K562 (cell line): Measurements from ENCODE around the gene TMEM95. TPM values are rescaled to one million over a fixed set of nuclear protein-coding genes. Genes with fewer than 3 reads are reported as not detected.

Experiments
- ATAC-seq: fragments of 200-7000 bp; cut with Tn5 transposase; 3 replicates; pipeline ENCODE4 v1.9.1; 2020; ENCODE audit warnings: moderate library complexity
- BruUV-seq: library from RNA; stranded (reverse); fragments of 400-500 nt; replicated peaks from 2 replicates; lab custom pipeline; 2021; lab: Mats Ljungman, UMichigan
- CTCF ChIA-PET: fragments of 300-600 bp; formaldehyde crosslinking; extraction: SDS; loops from one replicate; lab custom pipeline; 2021; ENCODE audit warnings: low intra/inter-chr PET ratio; lab: Yijun Ruan, JAX
- POLR2A ChIA-PET: fragments of 300-600, 350-650 bp; sonication (Branson Sonifier 250); formaldehyde crosslinking; extraction: SDS; loops from one replicate; lab custom pipeline; 2021; ENCODE audit warnings: antibody characterized with exemption, inconsistent platforms; lab: Yijun Ruan, JAX
- DNase-seq, 4 experiments: peaks; one replicate each; pipeline versions ENCODE4 v3.0.0 to v3.0.0-alpha.2; 2011 to 2018; ENCODE audit warnings: low spot score in 3 of 4, mixed read lengths in 3 of 4; ENCODE audit errors: extremely low read depth in 1 of 4
- FAIRE-seq: peaks from 2 replicates; lab custom pipeline; 2011; peaks lifted over from hg19 to GRCh38; lab: Jason Lieb, UNC
- H2AFZ ChIP-seq: 2 replicates; pipeline ENCODE4 v1.6.0; 2011; ENCODE audit warnings: low read depth, low read length, control low read depth, inconsistent platforms
- H3K27ac ChIP-seq: fragments of 200-600 bp; 3 replicates; pipeline ENCODE4 v1.8.0; 2011; ENCODE audit warnings: low read depth, mild to moderate bottlenecking, control low read depth, inconsistent platforms, low read length, moderate library complexity, mixed read lengths; ENCODE audit errors: extremely low read depth
- H3K27me3 ChIP-seq, 2 experiments: fragments of 300-600 bp in 1 of 2; 2 replicates in 1 of 2; 3 replicates in 1 of 2; pipeline versions ENCODE4 v1.6.0 to v1.8.0; 2011; ENCODE audit warnings: inconsistent platforms in 2 of 2, low read length in 2 of 2, mild to moderate bottlenecking in 1 of 2, mixed read lengths in 1 of 2, moderate library complexity in 1 of 2; ENCODE audit not compliant: control insufficient read depth in 2 of 2, insufficient read depth in 2 of 2
- H3K36me3 ChIP-seq: fragments of 300-600 bp; 3 replicates; pipeline ENCODE4 v1.8.0; 2011; ENCODE audit warnings: mild to moderate bottlenecking, low read length, inconsistent platforms; ENCODE audit not compliant: control insufficient read depth, insufficient read depth
- H3K4me1 ChIP-seq, 2 experiments: fragments of 200-600 bp in 1 of 2; replicated peaks in 1 of 2; 2 replicates in 1 of 2; 3 replicates in 1 of 2; pipeline versions ENCODE4 v1.5.1 to v1.8.0; 2011; ENCODE audit warnings: inconsistent platforms in 2 of 2, low read length in 2 of 2, mild to moderate bottlenecking in 1 of 2, mixed read lengths in 1 of 2, moderate library complexity in 1 of 2; ENCODE audit not compliant: control insufficient read depth in 2 of 2, insufficient read depth in 2 of 2
- H3K4me2 ChIP-seq: 2 replicates; pipeline ENCODE4 v1.6.1; 2011; ENCODE audit warnings: low read length, control low read depth, inconsistent platforms, mixed read lengths; ENCODE audit not compliant: insufficient read depth
- H3K4me3 ChIP-seq: fragments of 200-600 bp; sonication (generic), shearing (Covaris generic); 2 replicates; pipeline ENCODE4 v1.5.1; 2016; ENCODE audit warnings: control low read depth, inconsistent platforms
- H3K79me2 ChIP-seq: fragments of 200-600 bp; 3 replicates; pipeline ENCODE4 v1.8.0; 2011; ENCODE audit warnings: low read length, inconsistent platforms; ENCODE audit not compliant: control insufficient read depth, insufficient read depth
- H3K9ac ChIP-seq, 2 experiments: 2 replicates each; pipeline versions ENCODE4 v1.6.0 to v1.6.1; 2011; ENCODE audit warnings: low read depth in 2 of 2, low read length in 2 of 2, control low read depth in 1 of 2, inconsistent platforms in 1 of 2, mild to moderate bottlenecking in 1 of 2, mixed read lengths in 1 of 2; ENCODE audit not compliant: insufficient read depth in 1 of 2
- H3K9me1 ChIP-seq: one replicate; pipeline ENCODE4 v1.6.0; 2011; ENCODE audit warnings: inconsistent platforms, mild to moderate bottlenecking, low read length, moderate library complexity; ENCODE audit not compliant: control insufficient read depth, insufficient read depth
- H3K9me3 ChIP-seq: replicated peaks from 2 replicates; pipeline ENCODE4 v1.5.1; 2011; ENCODE audit warnings: low read depth, low read length, inconsistent platforms; ENCODE audit not compliant: control insufficient read depth, insufficient read depth
- H4K20me1 ChIP-seq: replicated peaks from 2 replicates; pipeline ENCODE4 v1.6.1; 2011; ENCODE audit warnings: low read length, inconsistent platforms, mixed read lengths; ENCODE audit not compliant: control insufficient read depth, insufficient read depth
- CHAMP1 ChIP-seq: fragments of 450-650 bp; IDR thresholded peaks from 2 replicates; pipeline ENCODE4 v1.6.1; 2016; ENCODE audit warnings: mild to moderate bottlenecking
- CREB3 ChIP-seq: fragments of 450-650 bp; conservative IDR thresholded peaks from 2 replicates; pipeline ENCODE4 v1.6.1; 2016; ENCODE audit warnings: missing genetic modification characterization, low read depth, mild to moderate bottlenecking, missing compliant biosample characterization, moderate library complexity
- HDAC8 ChIP-seq: fragments of 450-650 bp; IDR thresholded peaks from 2 replicates; pipeline ENCODE4 v1.6.1; 2016; ENCODE audit warnings: mild to moderate bottlenecking, missing genetic modification characterization, moderate library complexity, missing compliant biosample characterization
- PHF20 ChIP-seq: fragments of 450-650 bp; IDR thresholded peaks from 2 replicates; pipeline ENCODE4 v1.6.1; 2018; ENCODE audit not compliant: partially characterized antibody
- RBM17 ChIP-seq: fragments of 200-400 bp; formaldehyde crosslinking; IDR thresholded peaks from 2 replicates; pipeline ENCODE4 v1.6.1; 2017; ENCODE audit warnings: low read depth, mild to moderate bottlenecking, low read length, borderline replicate concordance
- SFPQ ChIP-seq: fragments of 200-400 bp; formaldehyde crosslinking; IDR thresholded peaks from 2 replicates; pipeline ENCODE4 v1.6.1; 2017; ENCODE audit warnings: mild to moderate bottlenecking, low read depth, low read length, moderate library complexity
- ZNF282 ChIP-seq: sonication (generic); formaldehyde crosslinking; IDR thresholded peaks from 2 replicates; pipeline ENCODE4 v1.8.1; 2023; ENCODE audit warnings: missing genetic modification reagents
- ZNF316 ChIP-seq: fragments of 450-650 bp; IDR thresholded peaks from 2 replicates; pipeline ENCODE4 v1.6.1; 2016
- ZNF444 ChIP-seq: fragments of 250-450 bp; sonication (Bioruptor Pico); IDR thresholded peaks from 2 replicates; pipeline ENCODE4 v1.4.0; 2020; ENCODE audit warnings: mild to moderate bottlenecking, moderate library complexity
- ZNF699 ChIP-seq: fragments of 250-450 bp; sonication (Bioruptor Pico); IDR thresholded peaks from 2 replicates; pipeline ENCODE4 v1.8.0; 2021; ENCODE audit warnings: mild to moderate bottlenecking, moderate library complexity; ENCODE audit not compliant: insufficient replicate concordance
- WGBS: fragments of 100-300 bp; shearing (Covaris generic); methylation state at CpG from one replicate; pipeline ENCODE4 v1.1.6; 2016; ENCODE audit warnings: low coverage, mixed read lengths; ENCODE audit not compliant: insufficient coverage; ENCODE audit errors: missing lambda C conversion rate; 5-methylcytosine and 5-hydroxymethylcytosine counted together
- in situ Hi-C: fragments of 300-500 bp; cut with MboI; formaldehyde crosslinking; loops from 4 replicates; pipeline ENCODE4 v1.15.0; 2018; ENCODE audit warnings: inconsistent platforms, mixed read lengths
- intact Hi-C: fragments of 100-400 bp; cut with micrococcal nuclease; formaldehyde crosslinking; loops from 2 replicates; pipeline ENCODE4 v1.14.2; 2022
- polyA plus RNA-seq, 8 experiments: library from polyadenylated mRNA; depleted of rRNA in 4 of 8; stranded (reverse) in 5 of 8; unstranded in 3 of 8; fragments of >200 nt; fragmentation: Nextera tagmentation in 2 of 8; fragmentation: Illumina TruSeq in 1 of 8; extraction: Ambion mirVana in 2 of 8; extraction: Trizol in 1 of 8; gene quantifications; 2 replicates each; pipeline versions ENCODE4 v1.2.1 to v1.2.3, GENCODE V29; 2011 to 2014; ENCODE audit warnings: inconsistent platforms in 1 of 8, missing spikeins in 1 of 8
- total RNA-seq, 7 experiments: library from RNA; depleted of rRNA in 6 of 7; stranded (reverse); fragments of >200 nt in 6 of 7; fragmentation: Illumina TruSeq in 2 of 7; extraction: Trizol in 2 of 7; gene quantifications; 2 replicates each; pipeline versions ENCODE4 v1.2.1 to v1.2.3, GENCODE V29; 2011 to 2021; ENCODE audit warnings: low replicate concordance in 1 of 7

The TMEM95 gene
- total and polyA plus RNA-seq, 9 of the 15 experiments (the other 6 are each of a cell fraction or from before 2014, with no cell fraction given), result not detected

- Histone ChIP-seq H3K9me3 (no peaks in the 10 kb centered on the region), H3K4me3 (no peak overlapping the region), H3K4me1 (peaks cover 0 to 22% of the 10 kb centered on the region in 2 experiments; a peak in 2 of 5 replicates), H3K36me3 (no peaks in the 10 kb centered on the region), H4K20me1 (no peaks in the 10 kb centered on the region), H3K79me2 (no peaks in the 10 kb centered on the region), H3K9ac (no peak overlapping the region), H3K4me2 (no peak overlapping the region), H2AFZ (no peak overlapping the region), H3K9me1 (no peaks in the 10 kb centered on the region), H3K27me3 (no peaks in the 10 kb centered on the region), H3K27ac (no peak overlapping the region)
- DNase-seq (no peak), FAIRE-seq (no peak), ATAC-seq (no peak)
- CTCF ChIA-PET, result no interaction called here
- intact Hi-C loops, result no loop called here
- 42% methylated on average over 2 of the region's 2 CpGs for WGBS
- BruUV-seq, result no TSS peak
- in situ Hi-C loops, result loop anchor here (5.0 kb wide), 1 partner anchor 58 kb away; the partner anchor contains the start of gene SLC2A4
- no peak for TF ChIP-seq CREB3 (tag)
- peak; percentile 9; the same call in 1 of the 2 replicates for TF ChIP-seq ZNF316
- POLR2A ChIA-PET, result no interaction called here
These were observed 14.8 kb upstream of the TMEM95 start for GRCh38 chr17:7340179-7340578.

GRCh38 chr17:7341842-7342241 lies 13.1 kb upstream of the TMEM95 start:
- ChIA-PET POLR2A (interaction anchor here (1.2 kb wide), 1 partner anchor 12 kb away, joined by 3 read pairs; no protein-coding TSS in a partner anchor), CTCF (no interaction called here)
- H3K4me1 ChIP-seq, result peaks cover 0 to 16% of the 10 kb centered on the region in 2 experiments; a peak in 2 of 5 replicates
- H3K36me3 ChIP-seq, result no peaks in the 10 kb centered on the region
- no peak for DNase-seq
- FAIRE-seq, result no peak
- BruUV-seq, result no TSS peak
- no peaks in the 10 kb centered on the region for H4K20me1 ChIP-seq
- intact Hi-C loops, result no loop called here
- H3K27me3 ChIP-seq, result no peaks in the 10 kb centered on the region
- H2AFZ ChIP-seq, result no peak overlapping the region
- H3K79me2 ChIP-seq, result no peaks in the 10 kb centered on the region
- H3K4me2 ChIP-seq, result no peak overlapping the region
- ATAC-seq, result no peak
- in situ Hi-C loops, result loop anchor here (5.0 kb wide), 1 partner anchor 60 kb away; the partner anchor contains the start of gene SLC2A4
- H3K9me1 ChIP-seq, result no peaks in the 10 kb centered on the region
- 0 out of 4 replicates have a peak overlapping the region, but pooled peaks of 1 of the 2 experiments have one; percentile 4 for H3K9ac ChIP-seq
- H3K9me3 ChIP-seq, result no peaks in the 10 kb centered on the region
- 59% methylated on average over 8 of the region's 13 CpGs for WGBS
- no peak overlapping the region for H3K27ac ChIP-seq
- no peak overlapping the region for H3K4me3 ChIP-seq
- TF ChIP-seq CHAMP1 (no peak), ZNF282 (CRISPR knock-in tag) (no peak), PHF20 (no peak), SFPQ (no peak), ZNF699 (CRISPR knock-in tag) (no peak), ZNF444 (no peak), RBM17 (no peak), HDAC8 (tag) (no peak)
